GM18507 (cell line): ENCODE results near the gene HOMER3.
"Not testable (repeated sequence)": the region's sequence is repeated elsewhere in the genome, so short reads cannot be mapped to it uniquely, and the experiment has no call there.

Source experiments
- DNase-seq: peaks from one replicate; pipeline ENCODE4 v3.0.0; 2011; ENCODE audit warnings: low read depth; ENCODE audit not compliant: insufficient read length; ENCODE audit errors: extremely low spot score
- FAIRE-seq: peaks from 2 replicates; lab custom pipeline; 2011; peaks lifted over from hg19 to GRCh38; lab: Jason Lieb, UNC

The HOMER3 gene

GRCh38 chr19:18905513-18906236 lies 35.3 kb downstream of the HOMER3 start:
- no peak for DNase-seq
- no peak for FAIRE-seq

- FAIRE-seq (no peak), DNase-seq (no peak)
Observed at GRCh38 chr19:18905058-18905456, 36.0 kb downstream of the HOMER3 start.

- FAIRE-seq: no peak
- DNase-seq: no peak
Observed at GRCh38 chr19:18904334-18905057, 36.5 kb downstream of the HOMER3 start.

GRCh38 chr19:18903156-18904037 lies 37.6 kb downstream of the HOMER3 start:
- DNase-seq: no peak
- FAIRE-seq: no peak

- DNase-seq, FAIRE-seq: not testable (repeated sequence)
Observed at GRCh38 chr19:18902519-18902918, 38.5 kb downstream of the HOMER3 start.

GRCh38 chr19:18901491-18901890 lies 39.5 kb downstream of the HOMER3 start:
- no peak for FAIRE-seq

GRCh38 chr19:18900700-18901481 lies 40.1 kb downstream of the HOMER3 start:
- FAIRE-seq (no peak), DNase-seq (no peak)

More at GRCh38 chr19:18901491-18901890, 39.5 kb downstream of the HOMER3 start:
- DNase-seq: no peak

GRCh38 chr19:18899624-18900560 lies 41.1 kb downstream of the HOMER3 start:
- FAIRE-seq (no peak), DNase-seq (no peak)

- FAIRE-seq (no peak), DNase-seq (no peak)
Observed at GRCh38 chr19:18898607-18899408, 42.2 kb downstream of the HOMER3 start.

GRCh38 chr19:18898081-18898606 lies 42.9 kb downstream of the HOMER3 start:
- no peak for FAIRE-seq

GRCh38 chr19:18897094-18898029 lies 43.7 kb downstream of the HOMER3 start:
- DNase-seq (no peak), FAIRE-seq (no peak)

More at GRCh38 chr19:18898081-18898606, 42.9 kb downstream of the HOMER3 start:
- DNase-seq: no peak

GRCh38 chr19:18896421-18896841 lies 44.6 kb downstream of the HOMER3 start:
- FAIRE-seq (no peak), DNase-seq (no peak)

- FAIRE-seq (no peak), DNase-seq (no peak)
Observed at GRCh38 chr19:18895824-18896341, 45.1 kb downstream of the HOMER3 start, which contains the start of gene CERS1. TSS of gene CERS1 (minus strand) at chr19:18896158. CDS start at chr19:18896072, 86 bp downstream.

GRCh38 chr19:18895038-18895823 lies 45.8 kb downstream of the HOMER3 start:
- FAIRE-seq (no peak), DNase-seq (no peak)
